ENCODE data around the gene SLC36A3.

Gene SLC36A3

GRCh38 chr5:151298063-151298855 is 5.3 kb downstream of the SLC36A3 start:
- DNase-seq (ENCODE audit: low read depth in 2 of 2), result no peak

- no peak for DNase-seq (ENCODE audit: low read depth in 2 of 2)
Observed at GRCh38 chr5:151296974-151297373, 6.6 kb downstream of the SLC36A3 start.

- DNase-seq (ENCODE audit: low read depth in 2 of 2), result no peak
Observed at GRCh38 chr5:151296478-151296830, 7.1 kb downstream of the SLC36A3 start.

- DNase-seq (ENCODE audit: low read depth in 2 of 2), result no peak
Observed at GRCh38 chr5:151295791-151296477, 7.6 kb downstream of the SLC36A3 start.

GRCh38 chr5:151295138-151295537 is 8.4 kb downstream of the SLC36A3 start:
- no peak for DNase-seq (ENCODE audit: low read depth in 2 of 2)

GRCh38 chr5:151293624-151294023 is 9.9 kb downstream of the SLC36A3 start:
- DNase-seq (ENCODE audit: low read depth in 2 of 2), result no peak

- no peak for DNase-seq (ENCODE audit: low read depth in 2 of 2)
Observed at GRCh38 chr5:151288180-151288579, 15.4 kb downstream of the SLC36A3 start.

GRCh38 chr5:151286246-151286645 is 17.3 kb downstream of the SLC36A3 start:
- no peak for DNase-seq (ENCODE audit: low read depth in 2 of 2)

- no peak for DNase-seq (ENCODE audit: low read depth in 2 of 2)
Observed at GRCh38 chr5:151285683-151286082, 17.9 kb downstream of the SLC36A3 start.

- no peak for DNase-seq (ENCODE audit: low read depth in 2 of 2)
Observed at GRCh38 chr5:151284392-151284967, 19.1 kb downstream of the SLC36A3 start.

GRCh38 chr5:151283120-151283825 is 20.3 kb downstream of the SLC36A3 start:
- no peak for DNase-seq (ENCODE audit: low read depth in 2 of 2)

- DNase-seq (ENCODE audit: low read depth in 2 of 2), result no peak
Observed at GRCh38 chr5:151281001-151281639, 22.4 kb downstream of the SLC36A3 start.

- DNase-seq (ENCODE audit: low read depth in 2 of 2), result no peak
Observed at GRCh38 chr5:151280443-151280842, 23.1 kb downstream of the SLC36A3 start.

GRCh38 chr5:151278845-151279244 is 24.7 kb downstream of the SLC36A3 start:
- DNase-seq (ENCODE audit: low read depth in 2 of 2), result no peak

GRCh38 chr5:151275803-151276202 is 27.8 kb downstream of the SLC36A3 start:
- DNase-seq (ENCODE audit: low read depth in 2 of 2), result no peak

- DNase-seq (ENCODE audit: low read depth in 2 of 2), result no peak
Observed at GRCh38 chr5:151274666-151275065, 28.9 kb downstream of the SLC36A3 start.

- DNase-seq (ENCODE audit: low read depth in 2 of 2), result no peak
Observed at GRCh38 chr5:151271336-151271735, 32.2 kb downstream of the SLC36A3 start.

GRCh38 chr5:151270599-151270998 is 33.0 kb downstream of the SLC36A3 start:
- DNase-seq (ENCODE audit: low read depth in 2 of 2), result no peak

- DNase-seq (ENCODE audit: low read depth in 2 of 2), result no peak
Observed at GRCh38 chr5:151267491-151268260, 35.9 kb downstream of the SLC36A3 start.

- DNase-seq (ENCODE audit: low read depth in 2 of 2), result no peak
Observed at GRCh38 chr5:151264113-151264512, 39.5 kb downstream of the SLC36A3 start.

- no peak for DNase-seq (ENCODE audit: low read depth in 2 of 2)
Observed at GRCh38 chr5:151262532-151262931, 41.0 kb downstream of the SLC36A3 start.
